HepG2 (cell line): ENCODE measurements around the gene KLHL3. TPM values are rescaled to one million over a fixed set of nuclear protein-coding genes. Genes with fewer than 3 reads are reported as not detected.

Experiments
- ATAC-seq: fragments of 200-7000 bp; cut with Tn5 transposase; 3 replicates; pipeline ENCODE4 v1.9.1; 2020; ENCODE audit warnings: mild to moderate bottlenecking, moderate library complexity
- BruUV-seq: library from RNA; stranded (reverse); fragments of 400-500 nt; replicated peaks from 2 replicates; lab custom pipeline; 2021; lab: Mats Ljungman, UMichigan
- CTCF ChIA-PET: fragments of 300-600 bp; formaldehyde crosslinking; extraction: SDS; loops from one replicate; lab custom pipeline; 2021; ENCODE audit warnings: low total read pairs, inconsistent platforms, low intra/inter-chr PET ratio; lab: Yijun Ruan, JAX
- POLR2A ChIA-PET: fragments of 350-600 bp; sonication (Branson Sonifier 250); formaldehyde crosslinking; loops from one replicate; lab custom pipeline; 2020; ENCODE audit warnings: antibody characterized with exemption, inconsistent platforms; lab: Yijun Ruan, JAX
- DNase-seq: peaks from one replicate; pipeline ENCODE4 v3.0.0-alpha.2; 2015; ENCODE audit warnings: low spot score
- FAIRE-seq: peaks from 3 replicates; lab custom pipeline; 2011; peaks lifted over from hg19 to GRCh38; lab: Jason Lieb, UNC
- H2AFZ ChIP-seq: one replicate; pipeline ENCODE4 v1.6.1; 2011; ENCODE audit warnings: low read length, inconsistent platforms
- H3K27ac ChIP-seq: fragments of 300-600 bp; 3 replicates; pipeline ENCODE4 v1.8.0; 2011; ENCODE audit warnings: mixed run types, mild to moderate bottlenecking, mixed read lengths, low read length, inconsistent platforms; ENCODE audit not compliant: insufficient read depth; ENCODE audit errors: extremely low read length
- H3K27me3 ChIP-seq, 2 experiments: fragments of 200-600 bp in 1 of 2; 2 replicates in 1 of 2; 3 replicates in 1 of 2; pipeline versions ENCODE4 v1.6.0 to v1.8.0; 2011; ENCODE audit warnings: low read length in 2 of 2, mild to moderate bottlenecking in 2 of 2, moderate library complexity in 2 of 2, inconsistent platforms in 1 of 2; ENCODE audit not compliant: insufficient read depth in 2 of 2, control insufficient read depth in 1 of 2
- H3K36me3 ChIP-seq, 2 experiments: fragments of 200-600 bp in 1 of 2; replicated peaks in 1 of 2; 2 replicates in 1 of 2; 3 replicates in 1 of 2; pipeline versions ENCODE4 v1.5.1 to v1.8.0; 2011; ENCODE audit warnings: low read length in 2 of 2, inconsistent platforms in 1 of 2; ENCODE audit not compliant: insufficient read depth in 2 of 2, control insufficient read depth in 1 of 2
- H3K4me1 ChIP-seq: 2 replicates; pipeline ENCODE4 v1.5.1; 2012; ENCODE audit warnings: low read length, inconsistent platforms; ENCODE audit not compliant: insufficient read depth
- H3K4me2 ChIP-seq: 2 replicates; pipeline ENCODE4 v1.6.0; 2011; ENCODE audit warnings: low read depth, low read length, inconsistent platforms
- H3K4me3 ChIP-seq, 3 experiments: fragments of 200-600 bp in 1 of 3; sonication (generic), shearing (Covaris generic) in 1 of 3; replicated peaks in 1 of 3; 2 replicates each; pipeline ENCODE4 v1.5.1; 2011 to 2016; ENCODE audit warnings: low read length in 3 of 3, inconsistent platforms in 2 of 3, low read depth in 2 of 3, mild to moderate bottlenecking in 2 of 3, control low read depth in 1 of 3, mixed read lengths in 1 of 3; ENCODE audit not compliant: insufficient read depth in 1 of 3
- H3K79me2 ChIP-seq: one replicate; pipeline ENCODE4 v1.6.1; 2011; ENCODE audit warnings: low read length, inconsistent platforms; ENCODE audit not compliant: insufficient read depth
- H3K9ac ChIP-seq: 2 replicates; pipeline ENCODE4 v1.6.0; 2011; ENCODE audit warnings: mild to moderate bottlenecking, low read depth, low read length, inconsistent platforms; ENCODE audit not compliant: insufficient read depth
- H3K9me3 ChIP-seq: 2 replicates; pipeline ENCODE4 v1.5.1; 2012; ENCODE audit warnings: mild to moderate bottlenecking, low read length
- H4K20me1 ChIP-seq: 2 replicates; pipeline ENCODE4 v1.6.0; 2011; ENCODE audit warnings: inconsistent platforms, mild to moderate bottlenecking, low read length, moderate library complexity; ENCODE audit not compliant: insufficient read depth
- DBP ChIP-seq: sonication (generic); formaldehyde crosslinking; IDR thresholded peaks from 2 replicates; pipeline ENCODE4 v1.4.0; 2020; ENCODE audit warnings: missing genetic modification reagents; ENCODE audit errors: not compliant biosample characterization
- GLI4 ChIP-seq: sonication (generic); formaldehyde crosslinking; IDR thresholded peaks from 2 replicates; pipeline ENCODE4 v1.5.1; 2020; ENCODE audit warnings: missing genetic modification reagents, mild to moderate bottlenecking, moderate library complexity, borderline replicate concordance
- HNRNPH1 ChIP-seq: fragments of 200-400 bp; formaldehyde crosslinking; optimal IDR thresholded peaks from 2 replicates; pipeline ENCODE3; 2017; ENCODE audit warnings: mild to moderate bottlenecking, low read depth, low read length
- HOXA9 ChIP-seq: sonication (generic); formaldehyde crosslinking; IDR thresholded peaks from 2 replicates; pipeline ENCODE4 v1.8.1; 2022; ENCODE audit warnings: missing genetic modification reagents, mild to moderate bottlenecking, moderate library complexity, borderline replicate concordance
- MAFG ChIP-seq: sonication (generic); formaldehyde crosslinking; IDR thresholded peaks from 2 replicates; pipeline ENCODE4 v1.5.1; 2020; ENCODE audit warnings: mild to moderate bottlenecking, missing genetic modification reagents
- NFATC3 ChIP-seq: sonication (generic); formaldehyde crosslinking; IDR thresholded peaks from 2 replicates; pipeline ENCODE4 v1.5.1; 2020; ENCODE audit warnings: mild to moderate bottlenecking, missing genetic modification reagents
- ONECUT2 ChIP-seq: sonication (generic); formaldehyde crosslinking; IDR thresholded peaks from 2 replicates; pipeline ENCODE4 v1.4.0; 2020; ENCODE audit warnings: missing genetic modification reagents
- SMARCE1 ChIP-seq: fragments of 450-650 bp; IDR thresholded peaks from 2 replicates; pipeline ENCODE4 v1.6.1; 2017; ENCODE audit warnings: borderline replicate concordance
- SP140L ChIP-seq: sonication (generic); formaldehyde crosslinking; IDR thresholded peaks from 2 replicates; pipeline ENCODE4 v1.4.0; 2020; ENCODE audit warnings: missing genetic modification reagents, borderline replicate concordance
- STAT6 ChIP-seq: sonication (generic); formaldehyde crosslinking; IDR thresholded peaks from 2 replicates; pipeline ENCODE4 v1.4.0; 2020; ENCODE audit warnings: missing genetic modification reagents, mild to moderate bottlenecking, borderline replicate concordance
- ZFY ChIP-seq: sonication (generic); formaldehyde crosslinking; IDR thresholded peaks from 2 replicates; pipeline ENCODE4 v1.4.0; 2020; ENCODE audit warnings: missing genetic modification reagents
- ZKSCAN1 ChIP-seq: fragments of 150-350 bp; IDR thresholded peaks from 2 replicates; pipeline ENCODE4 v1.6.1; 2014; ENCODE audit warnings: low read length
- ZNF333 ChIP-seq: sonication (generic); formaldehyde crosslinking; IDR thresholded peaks from 2 replicates; pipeline ENCODE4 v1.4.0; 2020; ENCODE audit warnings: mild to moderate bottlenecking, missing genetic modification reagents, borderline replicate concordance
- ZNF570 ChIP-seq: sonication (generic); formaldehyde crosslinking; IDR thresholded peaks from 2 replicates; pipeline ENCODE4 v1.4.0; 2020; ENCODE audit warnings: mild to moderate bottlenecking, missing genetic modification reagents, borderline replicate concordance
- ZNF746 ChIP-seq: sonication (generic); formaldehyde crosslinking; IDR thresholded peaks from 2 replicates; pipeline ENCODE4 v1.8.0; 2022; ENCODE audit warnings: mild to moderate bottlenecking, missing genetic modification reagents
- WGBS: methylation state at CpG from one replicate; pipeline ENCODE4 v1.1.6; 2017; ENCODE audit warnings: low lambda C conversion rate; 5-methylcytosine and 5-hydroxymethylcytosine counted together
- in situ Hi-C: cut with HindIII; loops from 2 replicates; pipeline ENCODE4 v1.10.0; 2017; ENCODE audit warnings: low pct_unique_long_range_greater_than_20kb; ENCODE audit not compliant: extremely low pct_ligation_motif_present
- intact Hi-C: fragments of 100-400 bp; cut with micrococcal nuclease; formaldehyde crosslinking; loops from one replicate; pipeline ENCODE4 v1.10.0; 2022; ENCODE audit not compliant: unreplicated experiment
- polyA plus RNA-seq, 8 experiments: library from polyadenylated mRNA; depleted of rRNA in 3 of 8; stranded (reverse) in 7 of 8; unstranded in 1 of 8; fragments of >200 nt; fragmentation: Illumina TruSeq in 4 of 8; extraction: Trizol in 4 of 8; gene quantifications; 2 replicates each; pipeline versions ENCODE4 v1.2.1 to v1.2.3, GENCODE V29; 2011 to 2016; ENCODE audit warnings: low read depth in 4 of 8, missing spikeins in 1 of 8, mixed read lengths in 1 of 8; ENCODE audit not compliant: insufficient read depth in 1 of 8
- total RNA-seq, 5 experiments: library from RNA; depleted of rRNA; stranded (reverse); fragments of >200 nt; fragmentation: Illumina TruSeq; extraction: Trizol; gene quantifications; 2 replicates each; pipeline ENCODE4 v1.2.3, GENCODE V29; 2016; ENCODE audit warnings: low read depth in 1 of 5
- TF ChIP-seq, protein P1 (sequence below): IDR thresholded peaks from 2 replicates; pipeline ENCODE4 v1.6.1; 2016

KLHL3 gene
- total and polyA plus RNA-seq, 2 of the 13 experiments (the other 11 are each of a cell fraction or from before 2014, with no cell fraction given): 0.02 to 0.08 TPM

GRCh38 chr5:137681191-137681590 lies 54.7 kb downstream of the KLHL3 start (continued):
- TF ChIP-seq ZNF570 (CRISPR knock-in tag) (no peak), STAT6 (CRISPR knock-in tag) (no peak), ONECUT2 (CRISPR knock-in tag) (no peak), GLI4 (CRISPR knock-in tag) (no peak), ZFY (CRISPR knock-in tag) (no peak), ZKSCAN1 (no peak), HOXA9 (CRISPR knock-in tag) (no peak)

- intact Hi-C loops: no loop called here
- ChIA-PET POLR2A (no interaction called here), CTCF (no interaction called here)
- H3K27me3 ChIP-seq: no peaks in the 10 kb centered on the region
- no peak for DNase-seq
- H3K4me3 ChIP-seq: no peak overlapping the region
- no peaks in the 10 kb centered on the region for H3K9me3 ChIP-seq
- no peaks in the 10 kb centered on the region for H3K79me2 ChIP-seq
- in situ Hi-C loops: no loop called here
- TF ChIP-seq ZNF746 (CRISPR knock-in tag) (no peak), HNRNPH1 (no peak), MAFG (CRISPR knock-in tag) (no peak), ZNF333 (CRISPR knock-in tag) (no peak), SP140L (CRISPR knock-in tag) (no peak), DBP (CRISPR knock-in tag) (no peak), SMARCE1 (no peak), NFATC3 (CRISPR knock-in tag) (no peak)
- TF ChIP-seq, protein P1, sequence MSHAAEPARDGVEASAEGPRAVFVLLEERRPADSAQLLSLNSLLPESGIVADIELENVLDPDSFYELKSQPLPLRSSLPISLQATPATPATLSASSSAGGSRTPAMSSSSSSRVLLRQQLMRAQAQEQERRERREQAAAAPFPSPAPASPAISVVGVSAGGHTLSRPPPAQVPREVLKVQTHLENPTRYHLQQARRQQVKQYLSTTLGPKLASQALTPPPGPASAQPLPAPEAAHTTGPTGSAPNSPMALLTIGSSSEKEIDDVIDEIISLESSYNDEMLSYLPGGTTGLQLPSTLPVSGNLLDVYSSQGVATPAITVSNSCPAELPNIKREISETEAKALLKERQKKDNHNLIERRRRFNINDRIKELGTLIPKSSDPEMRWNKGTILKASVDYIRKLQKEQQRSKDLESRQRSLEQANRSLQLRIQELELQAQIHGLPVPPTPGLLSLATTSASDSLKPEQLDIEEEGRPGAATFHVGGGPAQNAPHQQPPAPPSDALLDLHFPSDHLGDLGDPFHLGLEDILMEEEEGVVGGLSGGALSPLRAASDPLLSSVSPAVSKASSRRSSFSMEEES (CRISPR knock-in tag): no peak
- TF ChIP-seq, all 625 proteins: peak for 0
- ATAC-seq (no peak), FAIRE-seq (no peak)
- no peak overlapping the region for H3K9ac ChIP-seq
- H3K4me2 ChIP-seq: no peak overlapping the region
- BruUV-seq: no TSS peak
- no peaks in the 10 kb centered on the region for H3K36me3 ChIP-seq
- no peaks in the 10 kb centered on the region for H4K20me1 ChIP-seq
- H3K4me1 ChIP-seq: no peaks in the 10 kb centered on the region
- no peak overlapping the region for H3K27ac ChIP-seq
- WGBS: 31% methylated on average over 1 of the region's 1 CpG
- no peak overlapping the region for H2AFZ ChIP-seq
Measured at GRCh38 chr5:137679910-137680309, 56.0 kb downstream of the KLHL3 start.
